ENCODE measurements around the gene RRP7A.
"Not testable (repeated sequence)": the region's sequence is repeated elsewhere in the genome, so short reads cannot be mapped to it uniquely, and the experiment has no call there.

RRP7A gene, protein sequence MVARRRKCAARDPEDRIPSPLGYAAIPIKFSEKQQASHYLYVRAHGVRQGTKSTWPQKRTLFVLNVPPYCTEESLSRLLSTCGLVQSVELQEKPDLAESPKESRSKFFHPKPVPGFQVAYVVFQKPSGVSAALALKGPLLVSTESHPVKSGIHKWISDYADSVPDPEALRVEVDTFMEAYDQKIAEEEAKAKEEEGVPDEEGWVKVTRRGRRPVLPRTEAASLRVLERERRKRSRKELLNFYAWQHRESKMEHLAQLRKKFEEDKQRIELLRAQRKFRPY

DNA sequence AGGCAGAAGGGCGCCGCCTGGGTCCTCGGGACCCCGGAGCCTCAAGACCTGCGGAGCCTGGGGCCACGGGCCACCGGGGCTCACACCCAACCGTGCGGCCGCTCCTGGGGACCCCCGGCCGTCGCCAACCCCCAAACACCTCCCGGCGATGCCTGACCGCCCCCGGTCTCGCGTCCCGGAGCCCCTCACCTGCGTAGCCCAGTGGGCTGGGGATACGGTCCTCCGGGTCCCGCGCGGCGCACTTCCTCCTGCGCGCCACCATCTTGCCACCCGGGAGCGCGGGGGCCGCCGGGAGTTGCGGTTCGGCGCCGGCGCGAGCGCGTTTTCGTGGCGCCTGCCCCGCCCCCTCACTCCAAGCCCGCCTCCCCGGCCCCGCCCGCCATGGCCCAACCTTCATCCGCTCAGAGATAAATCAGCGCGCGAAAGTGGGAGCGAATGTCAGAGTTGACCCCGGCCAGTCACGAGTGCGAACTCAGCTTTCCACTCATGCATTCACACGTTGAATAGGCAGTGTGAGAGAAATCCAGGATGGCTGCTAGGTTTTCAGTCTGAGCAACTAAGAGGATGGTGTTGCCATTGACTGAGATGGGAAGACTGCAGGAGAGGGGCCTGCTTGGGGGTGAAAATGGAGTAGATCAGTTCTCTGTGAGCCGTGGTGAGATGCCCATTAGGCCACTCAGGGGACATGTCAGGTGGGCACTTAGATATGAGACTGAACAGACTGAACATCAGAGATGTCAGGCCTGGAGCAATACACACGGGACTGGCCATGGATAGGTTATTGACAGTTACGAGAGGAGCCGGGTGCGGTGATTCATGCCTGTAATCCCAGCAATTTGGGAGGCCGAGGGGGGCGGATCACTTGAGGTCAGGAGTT is at the start of gene RRP7A:
RRP7A (minus strand) TSS at position 272 of the 877 bp plus-strand sequence; CDS start at position 262, 10 bp downstream.
- TF ChIP-seq, protein P1, sequence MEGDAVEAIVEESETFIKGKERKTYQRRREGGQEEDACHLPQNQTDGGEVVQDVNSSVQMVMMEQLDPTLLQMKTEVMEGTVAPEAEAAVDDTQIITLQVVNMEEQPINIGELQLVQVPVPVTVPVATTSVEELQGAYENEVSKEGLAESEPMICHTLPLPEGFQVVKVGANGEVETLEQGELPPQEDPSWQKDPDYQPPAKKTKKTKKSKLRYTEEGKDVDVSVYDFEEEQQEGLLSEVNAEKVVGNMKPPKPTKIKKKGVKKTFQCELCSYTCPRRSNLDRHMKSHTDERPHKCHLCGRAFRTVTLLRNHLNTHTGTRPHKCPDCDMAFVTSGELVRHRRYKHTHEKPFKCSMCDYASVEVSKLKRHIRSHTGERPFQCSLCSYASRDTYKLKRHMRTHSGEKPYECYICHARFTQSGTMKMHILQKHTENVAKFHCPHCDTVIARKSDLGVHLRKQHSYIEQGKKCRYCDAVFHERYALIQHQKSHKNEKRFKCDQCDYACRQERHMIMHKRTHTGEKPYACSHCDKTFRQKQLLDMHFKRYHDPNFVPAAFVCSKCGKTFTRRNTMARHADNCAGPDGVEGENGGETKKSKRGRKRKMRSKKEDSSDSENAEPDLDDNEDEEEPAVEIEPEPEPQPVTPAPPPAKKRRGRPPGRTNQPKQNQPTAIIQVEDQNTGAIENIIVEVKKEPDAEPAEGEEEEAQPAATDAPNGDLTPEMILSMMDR (IDR thresholded peaks at IDR 0.05): no peak
- peak within 1 kb of the TSS; percentile 57 to 83 for H3K27ac ChIP-seq
- H3K4me3 ChIP-seq: peak within 1 kb of the TSS; percentile 98

DNA sequence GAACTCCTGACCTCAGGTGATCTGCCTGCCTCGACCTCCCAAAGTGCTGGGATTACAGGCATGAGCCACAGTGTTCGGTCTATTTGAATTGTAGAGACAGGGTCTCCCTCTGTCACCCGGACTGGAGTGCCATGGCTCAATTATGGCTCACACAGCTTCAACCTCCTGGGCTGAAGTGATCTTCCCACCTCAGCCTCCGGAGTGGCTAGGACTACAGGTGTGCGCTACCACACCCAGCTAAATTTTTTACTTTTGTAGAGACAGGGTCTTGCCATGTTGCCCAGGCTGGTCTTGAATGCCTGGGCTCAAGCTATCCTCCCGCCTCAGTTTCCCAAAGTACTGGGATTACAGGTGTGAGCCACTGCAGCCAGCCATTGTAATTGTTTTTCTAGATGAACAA is 48.4 kb upstream of the RRP7A start:
- DNase-seq (ENCODE audit: low spot score); H3K4me3 ChIP-seq; H3K27ac ChIP-seq: not testable (repeated sequence)

More for the DNA sequence above, at the start of gene RRP7A:
- peak; percentile 77 for DNase-seq (ENCODE audit: low spot score)

DNA sequence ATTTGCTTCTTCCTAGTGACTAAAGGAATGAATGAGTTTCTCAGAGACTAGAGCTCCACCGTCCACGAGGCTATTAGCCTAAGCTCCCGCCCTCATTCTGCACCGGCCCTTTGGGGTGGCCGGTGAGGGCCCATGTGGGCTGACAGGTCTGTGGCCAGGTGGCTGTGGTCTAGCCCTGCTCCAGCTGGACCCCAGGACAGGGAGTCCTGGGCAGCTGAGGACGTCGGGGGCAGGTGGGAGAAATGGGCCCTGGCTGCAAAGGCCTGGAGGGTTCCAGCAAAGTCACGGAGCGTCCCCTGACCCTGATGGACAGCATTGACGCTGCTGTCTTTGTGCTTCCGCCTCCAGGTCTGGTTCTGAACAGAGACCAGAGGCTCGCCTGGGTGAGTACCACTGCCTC is 46.4 kb upstream of the RRP7A start:
- Histone ChIP-seq H3K4me3 (no peak overlapping the region), H3K27ac (no peak overlapping the region)
- TF ChIP-seq, protein P1 (IDR thresholded peaks at IDR 0.05): no peak
- no peak for DNase-seq (ENCODE audit: low spot score)

DNA sequence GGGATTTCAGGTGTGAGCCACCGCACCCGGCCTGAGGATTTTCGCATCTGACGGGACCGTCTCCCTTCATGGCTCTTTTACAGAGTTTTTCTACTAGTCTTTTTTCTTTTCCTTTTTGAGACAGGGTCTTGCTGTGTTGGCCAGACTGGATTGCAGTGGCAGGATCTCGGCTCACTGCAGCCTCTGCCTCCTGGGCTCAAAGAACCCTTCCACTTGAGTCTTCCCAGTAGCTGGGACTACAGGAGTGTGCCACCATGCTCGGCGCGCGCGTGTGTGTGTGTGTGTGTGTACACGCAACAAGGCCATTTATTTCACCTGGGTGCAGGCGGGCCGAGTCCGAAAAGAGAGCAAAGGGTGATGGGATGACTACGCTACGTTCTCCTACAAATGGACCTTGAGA is 45.1 kb upstream of the RRP7A start:
- no peak for DNase-seq (ENCODE audit: low spot score)

GRCh38 chr22:42563943-42564342 is 44.3 kb upstream of the RRP7A start:
- not testable (repeated sequence) for DNase-seq (ENCODE audit: low spot score); H3K27ac ChIP-seq; H3K4me3 ChIP-seq

More for the DNA sequence above, 45.1 kb upstream of the RRP7A start:
- Histone ChIP-seq H3K27ac (no peak overlapping the region), H3K4me3 (no peak overlapping the region)
- TF ChIP-seq, protein P1 (IDR thresholded peaks at IDR 0.05): no peak

- Histone ChIP-seq H3K4me3 (no peak overlapping the region), H3K27ac (no peak overlapping the region)
- no peak for DNase-seq (ENCODE audit: low spot score)
- TF ChIP-seq, protein P1 (IDR thresholded peaks at IDR 0.05): no peak
Measured at GRCh38 chr22:42562684-42563083, 43.1 kb upstream of the RRP7A start.

- no peak overlapping the region for H3K27ac ChIP-seq
- H3K4me3 ChIP-seq: no peak overlapping the region
- DNase-seq (ENCODE audit: low spot score): no peak
- TF ChIP-seq, protein P1 (IDR thresholded peaks at IDR 0.05): no peak
Measured at GRCh38 chr22:42562279-42562678, 42.7 kb upstream of the RRP7A start.

DNA sequence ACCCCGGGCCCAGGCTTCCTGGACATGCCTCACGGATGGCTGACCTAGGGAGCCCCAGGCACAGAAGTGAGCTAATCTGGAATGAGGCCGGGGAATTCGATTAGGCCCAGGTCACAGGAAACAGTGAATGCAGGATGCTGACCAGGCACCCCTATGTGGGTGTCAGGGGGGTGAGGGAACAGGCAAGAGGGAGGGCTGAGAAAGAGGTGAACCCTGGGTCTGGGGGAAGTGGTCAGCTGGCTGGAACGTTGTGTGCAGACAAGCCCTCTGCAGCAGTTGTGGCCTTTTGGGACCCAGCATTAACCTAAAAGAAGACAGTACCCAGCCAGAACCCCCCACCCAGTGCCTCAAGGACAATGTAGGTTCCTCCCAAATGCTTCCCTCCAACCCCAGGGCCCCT is 42.3 kb upstream of the RRP7A start:
- TF ChIP-seq, protein P1 (IDR thresholded peaks at IDR 0.05): no peak
- Histone ChIP-seq H3K27ac (no peak overlapping the region), H3K4me3 (no peak overlapping the region)
- DNase-seq (ENCODE audit: low spot score): no peak
